ENCODE data around the gene CBFA2T2. TPM values are rescaled to one million over a fixed set of nuclear protein-coding genes. Genes with fewer than 3 reads are reported as not detected.

CBFA2T2 gene
- total RNA-seq, 1 donor from 2014 or later, result 19.6 TPM

DNA sequence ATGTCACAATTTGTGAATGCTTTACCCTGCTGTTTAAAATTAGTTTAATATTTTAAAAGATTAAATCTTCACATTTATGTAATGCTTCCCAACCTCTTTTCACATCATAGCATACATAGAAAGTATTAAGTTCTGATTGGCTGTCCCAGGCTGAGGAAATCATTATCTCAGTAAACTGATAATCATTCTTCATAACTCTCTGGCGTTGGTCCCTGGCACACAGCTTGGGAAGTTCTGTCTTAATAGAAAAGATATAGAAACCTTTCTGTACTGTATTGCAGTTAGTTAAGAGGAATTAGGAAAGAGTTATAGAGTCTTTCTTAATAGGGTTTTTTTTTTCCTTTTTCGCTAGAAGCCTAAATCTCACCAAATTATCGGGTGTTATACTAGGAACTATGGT lies 85.4 kb downstream of the CBFA2T2 start:
- Mint-ChIP-seq H3K27me3 (ENCODE audit: unreplicated experiment) (no peaks in the 10 kb centered on the region), H3K4me1 (ENCODE audit: unreplicated experiment) (peaks cover 37% of the 10 kb centered on the region), H3K27ac (ENCODE audit: unreplicated experiment) (no peak overlapping the region), H3K9me3 (ENCODE audit: unreplicated experiment) (no peaks in the 10 kb centered on the region), H3K4me3 (ENCODE audit: unreplicated experiment) (no peak overlapping the region), H3K36me3 (ENCODE audit: unreplicated experiment) (no peaks in the 10 kb centered on the region)
- no peak for DNase-seq (ENCODE audit: extremely low spot score, unreplicated experiment)
- TF ChIP-seq, protein P1, sequence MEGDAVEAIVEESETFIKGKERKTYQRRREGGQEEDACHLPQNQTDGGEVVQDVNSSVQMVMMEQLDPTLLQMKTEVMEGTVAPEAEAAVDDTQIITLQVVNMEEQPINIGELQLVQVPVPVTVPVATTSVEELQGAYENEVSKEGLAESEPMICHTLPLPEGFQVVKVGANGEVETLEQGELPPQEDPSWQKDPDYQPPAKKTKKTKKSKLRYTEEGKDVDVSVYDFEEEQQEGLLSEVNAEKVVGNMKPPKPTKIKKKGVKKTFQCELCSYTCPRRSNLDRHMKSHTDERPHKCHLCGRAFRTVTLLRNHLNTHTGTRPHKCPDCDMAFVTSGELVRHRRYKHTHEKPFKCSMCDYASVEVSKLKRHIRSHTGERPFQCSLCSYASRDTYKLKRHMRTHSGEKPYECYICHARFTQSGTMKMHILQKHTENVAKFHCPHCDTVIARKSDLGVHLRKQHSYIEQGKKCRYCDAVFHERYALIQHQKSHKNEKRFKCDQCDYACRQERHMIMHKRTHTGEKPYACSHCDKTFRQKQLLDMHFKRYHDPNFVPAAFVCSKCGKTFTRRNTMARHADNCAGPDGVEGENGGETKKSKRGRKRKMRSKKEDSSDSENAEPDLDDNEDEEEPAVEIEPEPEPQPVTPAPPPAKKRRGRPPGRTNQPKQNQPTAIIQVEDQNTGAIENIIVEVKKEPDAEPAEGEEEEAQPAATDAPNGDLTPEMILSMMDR (IDR thresholded peaks at IDR 0.05), result no peak

DNA sequence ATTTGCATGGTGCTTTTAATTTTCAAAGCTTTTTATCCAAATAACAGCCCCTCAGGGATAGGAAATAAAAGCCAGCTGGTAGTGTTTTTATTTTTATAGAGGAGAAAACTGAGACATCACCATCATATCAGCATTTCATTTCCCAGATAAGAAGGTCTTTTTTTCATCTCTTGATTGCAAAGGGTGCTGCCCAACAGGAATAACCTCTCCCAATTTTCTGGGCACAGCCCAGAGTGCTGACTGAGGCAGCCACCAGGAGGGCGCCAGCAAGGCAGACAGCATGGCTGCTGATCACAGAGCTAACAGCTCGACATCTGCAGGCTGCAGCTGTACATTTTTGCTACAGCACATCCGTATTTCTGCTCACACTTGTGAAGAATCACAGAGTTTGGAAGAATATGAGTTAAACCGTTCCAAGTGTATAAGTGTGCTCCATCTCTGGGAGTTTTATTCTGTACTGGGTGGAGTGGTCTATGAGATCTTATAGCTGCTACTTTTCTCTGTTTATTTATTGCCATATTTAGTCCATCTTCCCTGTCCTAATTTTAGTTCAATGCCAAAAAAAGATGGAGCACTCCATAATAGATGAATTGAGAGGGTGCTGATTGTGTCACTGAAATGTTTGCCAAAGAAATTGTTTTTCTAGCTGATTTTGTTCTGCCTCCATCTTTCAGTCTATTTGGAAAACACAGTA lies 86.7 kb downstream of the CBFA2T2 start:
- Mint-ChIP-seq H3K27ac (ENCODE audit: unreplicated experiment) (no peak overlapping the region), H3K9me3 (ENCODE audit: unreplicated experiment) (no peaks in the 10 kb centered on the region), H3K27me3 (ENCODE audit: unreplicated experiment) (no peaks in the 10 kb centered on the region), H3K4me3 (ENCODE audit: unreplicated experiment) (no peak overlapping the region), H3K36me3 (ENCODE audit: unreplicated experiment) (no peaks in the 10 kb centered on the region), H3K4me1 (ENCODE audit: unreplicated experiment) (peaks cover 28% of the 10 kb centered on the region)
- no peak for DNase-seq (ENCODE audit: extremely low spot score, unreplicated experiment)
- TF ChIP-seq, protein P1 (IDR thresholded peaks at IDR 0.05), result no peak

GRCh38 chr20:33578510-33578909 lies 88.6 kb downstream of the CBFA2T2 start:
- Mint-ChIP-seq H3K4me1 (ENCODE audit: unreplicated experiment) (peaks cover 30% of the 10 kb centered on the region), H3K36me3 (ENCODE audit: unreplicated experiment) (no peaks in the 10 kb centered on the region), H3K9me3 (ENCODE audit: unreplicated experiment) (no peaks in the 10 kb centered on the region), H3K4me3 (ENCODE audit: unreplicated experiment) (no peak overlapping the region), H3K27me3 (ENCODE audit: unreplicated experiment) (no peaks in the 10 kb centered on the region), H3K27ac (ENCODE audit: unreplicated experiment) (peak overlapping the region; percentile 53)
- TF ChIP-seq, protein P1 (IDR thresholded peaks at IDR 0.05), result no peak
- peak; percentile 87 for DNase-seq (ENCODE audit: extremely low spot score, unreplicated experiment)

- no peak for DNase-seq (ENCODE audit: extremely low spot score, unreplicated experiment)
- no peaks in the 10 kb centered on the region for H3K27me3 Mint-ChIP-seq (ENCODE audit: unreplicated experiment)
- no peak overlapping the region for H3K4me3 Mint-ChIP-seq (ENCODE audit: unreplicated experiment)
- no peak overlapping the region for H3K27ac Mint-ChIP-seq (ENCODE audit: unreplicated experiment)
- TF ChIP-seq, protein P1 (IDR thresholded peaks at IDR 0.05), result no peak
- peaks cover 29% of the 10 kb centered on the region for H3K4me1 Mint-ChIP-seq (ENCODE audit: unreplicated experiment)
- H3K36me3 Mint-ChIP-seq (ENCODE audit: unreplicated experiment), result no peaks in the 10 kb centered on the region
- H3K9me3 Mint-ChIP-seq (ENCODE audit: unreplicated experiment), result no peaks in the 10 kb centered on the region
These were observed 93.2 kb downstream of the CBFA2T2 start for GRCh38 chr20:33583143-33583542.

- no peaks in the 10 kb centered on the region for H3K9me3 Mint-ChIP-seq (ENCODE audit: unreplicated experiment)
- H3K4me1 Mint-ChIP-seq (ENCODE audit: unreplicated experiment), result peaks cover 20% of the 10 kb centered on the region
- no peaks in the 10 kb centered on the region for H3K36me3 Mint-ChIP-seq (ENCODE audit: unreplicated experiment)
- no peak overlapping the region for H3K4me3 Mint-ChIP-seq (ENCODE audit: unreplicated experiment)
- TF ChIP-seq, protein P1 (IDR thresholded peaks at IDR 0.05), result no peak
- no peak overlapping the region for H3K27ac Mint-ChIP-seq (ENCODE audit: unreplicated experiment)
- no peaks in the 10 kb centered on the region for H3K27me3 Mint-ChIP-seq (ENCODE audit: unreplicated experiment)
- DNase-seq (ENCODE audit: extremely low spot score, unreplicated experiment), result no peak
These were observed 95.1 kb downstream of the CBFA2T2 start for GRCh38 chr20:33584976-33585375.
